K562 (cell line): ENCODE measurements around the gene KRTAP17-1. TPM values are rescaled to one million over a fixed set of nuclear protein-coding genes. Genes with fewer than 3 reads are reported as not detected.

Source experiments
- ATAC-seq: fragments of 200-7000 bp; cut with Tn5 transposase; 3 replicates; pipeline ENCODE4 v1.9.1; 2020; ENCODE audit warnings: moderate library complexity
- BruUV-seq: library from RNA; stranded (reverse); fragments of 400-500 nt; replicated peaks from 2 replicates; lab custom pipeline; 2021; lab: Mats Ljungman, UMichigan
- CTCF ChIA-PET: fragments of 300-600 bp; formaldehyde crosslinking; extraction: SDS; loops from one replicate; lab custom pipeline; 2021; ENCODE audit warnings: low intra/inter-chr PET ratio; lab: Yijun Ruan, JAX
- POLR2A ChIA-PET: fragments of 300-600, 350-650 bp; sonication (Branson Sonifier 250); formaldehyde crosslinking; extraction: SDS; loops from one replicate; lab custom pipeline; 2021; ENCODE audit warnings: antibody characterized with exemption, inconsistent platforms; lab: Yijun Ruan, JAX
- DNase-seq, 4 experiments: peaks; one replicate each; pipeline versions ENCODE4 v3.0.0 to v3.0.0-alpha.2; 2011 to 2018; ENCODE audit warnings: low spot score in 3 of 4, mixed read lengths in 3 of 4; ENCODE audit errors: extremely low read depth in 1 of 4
- FAIRE-seq: peaks from 2 replicates; lab custom pipeline; 2011; peaks lifted over from hg19 to GRCh38; lab: Jason Lieb, UNC
- H2AFZ ChIP-seq: 2 replicates; pipeline ENCODE4 v1.6.0; 2011; ENCODE audit warnings: low read depth, low read length, control low read depth, inconsistent platforms
- H3K27ac ChIP-seq: fragments of 200-600 bp; 3 replicates; pipeline ENCODE4 v1.8.0; 2011; ENCODE audit warnings: low read depth, mild to moderate bottlenecking, control low read depth, inconsistent platforms, low read length, moderate library complexity, mixed read lengths; ENCODE audit errors: extremely low read depth
- H3K27me3 ChIP-seq, 2 experiments: fragments of 300-600 bp in 1 of 2; 2 replicates in 1 of 2; 3 replicates in 1 of 2; pipeline versions ENCODE4 v1.6.0 to v1.8.0; 2011; ENCODE audit warnings: inconsistent platforms in 2 of 2, low read length in 2 of 2, mild to moderate bottlenecking in 1 of 2, mixed read lengths in 1 of 2, moderate library complexity in 1 of 2; ENCODE audit not compliant: control insufficient read depth in 2 of 2, insufficient read depth in 2 of 2
- H3K36me3 ChIP-seq: fragments of 300-600 bp; 3 replicates; pipeline ENCODE4 v1.8.0; 2011; ENCODE audit warnings: mild to moderate bottlenecking, low read length, inconsistent platforms; ENCODE audit not compliant: control insufficient read depth, insufficient read depth
- H3K4me1 ChIP-seq, 2 experiments: fragments of 200-600 bp in 1 of 2; replicated peaks in 1 of 2; 2 replicates in 1 of 2; 3 replicates in 1 of 2; pipeline versions ENCODE4 v1.5.1 to v1.8.0; 2011; ENCODE audit warnings: inconsistent platforms in 2 of 2, low read length in 2 of 2, mild to moderate bottlenecking in 1 of 2, mixed read lengths in 1 of 2, moderate library complexity in 1 of 2; ENCODE audit not compliant: control insufficient read depth in 2 of 2, insufficient read depth in 2 of 2
- H3K4me2 ChIP-seq: 2 replicates; pipeline ENCODE4 v1.6.1; 2011; ENCODE audit warnings: low read length, control low read depth, inconsistent platforms, mixed read lengths; ENCODE audit not compliant: insufficient read depth
- H3K4me3 ChIP-seq: fragments of 200-600 bp; sonication (generic), shearing (Covaris generic); 2 replicates; pipeline ENCODE4 v1.5.1; 2016; ENCODE audit warnings: control low read depth, inconsistent platforms
- H3K79me2 ChIP-seq: fragments of 200-600 bp; 3 replicates; pipeline ENCODE4 v1.8.0; 2011; ENCODE audit warnings: low read length, inconsistent platforms; ENCODE audit not compliant: control insufficient read depth, insufficient read depth
- H3K9ac ChIP-seq, 2 experiments: 2 replicates each; pipeline versions ENCODE4 v1.6.0 to v1.6.1; 2011; ENCODE audit warnings: low read depth in 2 of 2, low read length in 2 of 2, control low read depth in 1 of 2, inconsistent platforms in 1 of 2, mild to moderate bottlenecking in 1 of 2, mixed read lengths in 1 of 2; ENCODE audit not compliant: insufficient read depth in 1 of 2
- H3K9me1 ChIP-seq: one replicate; pipeline ENCODE4 v1.6.0; 2011; ENCODE audit warnings: inconsistent platforms, mild to moderate bottlenecking, low read length, moderate library complexity; ENCODE audit not compliant: control insufficient read depth, insufficient read depth
- H3K9me3 ChIP-seq: replicated peaks from 2 replicates; pipeline ENCODE4 v1.5.1; 2011; ENCODE audit warnings: low read depth, low read length, inconsistent platforms; ENCODE audit not compliant: control insufficient read depth, insufficient read depth
- H4K20me1 ChIP-seq: replicated peaks from 2 replicates; pipeline ENCODE4 v1.6.1; 2011; ENCODE audit warnings: low read length, inconsistent platforms, mixed read lengths; ENCODE audit not compliant: control insufficient read depth, insufficient read depth
- NONO ChIP-seq, 2 experiments: fragments of 200-400 bp in 1 of 2; fragments of 450-650 bp in 1 of 2; formaldehyde crosslinking in 1 of 2; IDR thresholded peaks; 2 replicates each; pipeline ENCODE4 v1.6.1; 2017; ENCODE audit warnings: low read depth in 2 of 2, mild to moderate bottlenecking in 2 of 2, moderate library complexity in 2 of 2, low read length in 1 of 2
- STAT5A ChIP-seq: IDR thresholded peaks from 2 replicates; pipeline ENCODE4 v1.6.1; 2012; ENCODE audit warnings: low read length, inconsistent platforms, borderline replicate concordance
- STAT6 ChIP-seq: sonication (generic); formaldehyde crosslinking; IDR thresholded peaks from 2 replicates; pipeline ENCODE4 v1.8.1; 2023; ENCODE audit warnings: mild to moderate bottlenecking, missing genetic modification reagents
- ZNF507 ChIP-seq: conservative IDR thresholded peaks from 2 replicates; pipeline ENCODE4 v1.6.1; 2017; ENCODE audit warnings: missing genetic modification characterization, missing compliant biosample characterization
- WGBS: fragments of 100-300 bp; shearing (Covaris generic); methylation state at CpG from one replicate; pipeline ENCODE4 v1.1.6; 2016; ENCODE audit warnings: low coverage, mixed read lengths; ENCODE audit not compliant: insufficient coverage; ENCODE audit errors: missing lambda C conversion rate; 5-methylcytosine and 5-hydroxymethylcytosine counted together
- in situ Hi-C: fragments of 300-500 bp; cut with MboI; formaldehyde crosslinking; loops from 4 replicates; pipeline ENCODE4 v1.15.0; 2018; ENCODE audit warnings: inconsistent platforms, mixed read lengths
- intact Hi-C: fragments of 100-400 bp; cut with micrococcal nuclease; formaldehyde crosslinking; loops from 2 replicates; pipeline ENCODE4 v1.14.2; 2022
- polyA plus RNA-seq, 8 experiments: library from polyadenylated mRNA; depleted of rRNA in 4 of 8; stranded (reverse) in 5 of 8; unstranded in 3 of 8; fragments of >200 nt; fragmentation: Nextera tagmentation in 2 of 8; fragmentation: Illumina TruSeq in 1 of 8; extraction: Ambion mirVana in 2 of 8; extraction: Trizol in 1 of 8; gene quantifications; 2 replicates each; pipeline versions ENCODE4 v1.2.1 to v1.2.3, GENCODE V29; 2011 to 2014; ENCODE audit warnings: inconsistent platforms in 1 of 8, missing spikeins in 1 of 8
- total RNA-seq, 7 experiments: library from RNA; depleted of rRNA in 6 of 7; stranded (reverse); fragments of >200 nt in 6 of 7; fragmentation: Illumina TruSeq in 2 of 7; extraction: Trizol in 2 of 7; gene quantifications; 2 replicates each; pipeline versions ENCODE4 v1.2.1 to v1.2.3, GENCODE V29; 2011 to 2021; ENCODE audit warnings: low replicate concordance in 1 of 7

KRTAP17-1 gene
- total and polyA plus RNA-seq, 9 of the 15 experiments (the other 6 are each of a cell fraction or from before 2014, with no cell fraction given), result not detected

DNA sequence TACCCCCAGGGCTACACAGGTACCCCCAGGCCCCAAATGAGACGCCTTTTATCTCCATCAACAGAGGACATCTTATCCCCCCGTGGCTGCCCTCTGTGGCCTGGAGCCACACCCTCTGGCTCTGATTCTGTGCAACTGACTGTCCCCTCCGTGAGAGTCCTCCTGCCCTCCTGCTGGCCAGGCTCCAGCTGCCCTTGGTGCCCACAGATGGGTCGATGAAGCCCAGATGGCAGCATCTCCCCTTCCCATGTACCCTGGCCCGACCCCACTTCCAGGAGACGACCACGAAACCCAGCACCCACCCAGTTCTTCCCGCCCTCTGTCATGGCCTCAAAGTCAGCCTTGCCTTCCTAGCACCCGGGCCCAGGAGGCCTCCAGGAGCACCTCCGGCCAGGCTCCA lies 9.6 kb upstream of the KRTAP17-1 start:
- H3K27me3 ChIP-seq, result no peaks in the 10 kb centered on the region; a peak in 1 of 5 replicates
- WGBS, result 0% methylated on average over 9 of the region's 10 CpGs
- no peaks in the 10 kb centered on the region for H3K79me2 ChIP-seq
- no peak for TF ChIP-seq ZNF507 (tag)
- TF ChIP-seq NONO (IDR thresholded peaks at IDR 0.05; ENCODE audit: low read depth in 2 of 2, low read length in 1 of 2), result no peak
- TF ChIP-seq STAT6 (CRISPR knock-in tag), result no peak
- no peak for TF ChIP-seq STAT5A
- H3K9me1 ChIP-seq, result no peaks in the 10 kb centered on the region
- ChIA-PET POLR2A (no interaction called here), CTCF (no interaction called here)
- no peak overlapping the region for H3K4me3 ChIP-seq
- no peak overlapping the region for H3K4me2 ChIP-seq
- DNase-seq (no peak), FAIRE-seq (no peak), ATAC-seq (no peak)
- H4K20me1 ChIP-seq, result no peaks in the 10 kb centered on the region; the same call in 1 of the 2 replicates
- intact Hi-C loops, result loop anchor here (5.0 kb wide), 1 partner anchor 418 kb away; no protein-coding TSS in a partner anchor
- no TSS peak for BruUV-seq
- H3K27ac ChIP-seq, result no peak overlapping the region
- no peak overlapping the region for H3K9ac ChIP-seq
- in situ Hi-C loops, result no loop called here
- H3K4me1 ChIP-seq, result no peaks in the 10 kb centered on the region
- H2AFZ ChIP-seq, result no peak overlapping the region
- H3K36me3 ChIP-seq, result no peaks in the 10 kb centered on the region
- H3K9me3 ChIP-seq, result no peaks in the 10 kb centered on the region
